Measurements from ENCODE around the gene TCAP.

TCAP gene

GRCh38 chr17:39676198-39676819 lies 11.2 kb downstream of the TCAP start:
- Mint-ChIP-seq H3K4me3 (no peak overlapping the region), H3K27ac (peak overlapping the region; percentile 62)

GRCh38 chr17:39677072-39677471 lies 11.9 kb downstream of the TCAP start:
- Mint-ChIP-seq H3K4me3 (no peak overlapping the region), H3K27me3 (no peaks in the 10 kb centered on the region), H3K9me3 (no peaks in the 10 kb centered on the region), H3K27ac (peak overlapping the region; percentile 90), H3K4me1 (peaks cover 88% of the 10 kb centered on the region), H3K36me3 (peaks cover 5% of the 10 kb centered on the region)
- no peak for ATAC-seq

More at GRCh38 chr17:39676198-39676819, 11.2 kb downstream of the TCAP start:
- Mint-ChIP-seq H3K4me1 (peaks cover 94% of the 10 kb centered on the region), H3K27me3 (no peaks in the 10 kb centered on the region), H3K9me3 (no peaks in the 10 kb centered on the region), H3K36me3 (peaks cover 5% of the 10 kb centered on the region)
- ATAC-seq, result peak; percentile 70

GRCh38 chr17:39677542-39678339 lies 12.6 kb downstream of the TCAP start:
- H3K27ac Mint-ChIP-seq, result peak overlapping the region; percentile 90
- H3K4me3 Mint-ChIP-seq, result no peak overlapping the region
- no peaks in the 10 kb centered on the region for H3K9me3 Mint-ChIP-seq
- peaks cover 83% of the 10 kb centered on the region for H3K4me1 Mint-ChIP-seq
- no peak for ATAC-seq
- H3K36me3 Mint-ChIP-seq, result peaks cover 9% of the 10 kb centered on the region
- no peaks in the 10 kb centered on the region for H3K27me3 Mint-ChIP-seq

GRCh38 chr17:39678340-39679116 lies 13.4 kb downstream of the TCAP start:
- Mint-ChIP-seq H3K27me3 (no peaks in the 10 kb centered on the region), H3K36me3 (peaks cover 16% of the 10 kb centered on the region), H3K27ac (peak overlapping the region; percentile 90), H3K4me1 (peaks cover 78% of the 10 kb centered on the region), H3K9me3 (no peaks in the 10 kb centered on the region), H3K4me3 (no peak overlapping the region)
- no peak for ATAC-seq

GRCh38 chr17:39679521-39680192 lies 14.5 kb downstream of the TCAP start:
- H3K27me3 Mint-ChIP-seq, result no peaks in the 10 kb centered on the region
- peak overlapping the region; percentile 90 for H3K27ac Mint-ChIP-seq
- H3K9me3 Mint-ChIP-seq, result no peaks in the 10 kb centered on the region
- peak; percentile 58 for ATAC-seq
- H3K4me1 Mint-ChIP-seq, result peaks cover 67% of the 10 kb centered on the region
- peaks cover 22% of the 10 kb centered on the region for H3K36me3 Mint-ChIP-seq
- no peak overlapping the region for H3K4me3 Mint-ChIP-seq

GRCh38 chr17:39683295-39683939 lies 18.3 kb downstream of the TCAP start:
- Mint-ChIP-seq H3K27ac (no peak overlapping the region), H3K36me3 (peaks cover 33% of the 10 kb centered on the region), H3K4me1 (peaks cover 45% of the 10 kb centered on the region), H3K9me3 (no peaks in the 10 kb centered on the region), H3K27me3 (no peaks in the 10 kb centered on the region), H3K4me3 (no peak overlapping the region)
- no peak for ATAC-seq

GRCh38 chr17:39684369-39685192 lies 19.4 kb downstream of the TCAP start:
- Mint-ChIP-seq H3K27ac (no peak overlapping the region), H3K4me1 (peaks cover 41% of the 10 kb centered on the region)

GRCh38 chr17:39687101-39687545 lies 22.0 kb downstream of the TCAP start:
- Mint-ChIP-seq H3K27me3 (no peaks in the 10 kb centered on the region), H3K27ac (peak overlapping the region; percentile 94), H3K36me3 (peaks cover 28% of the 10 kb centered on the region), H3K4me1 (peaks cover 23% of the 10 kb centered on the region), H3K4me3 (peak overlapping the region; percentile 98), H3K9me3 (no peaks in the 10 kb centered on the region)
- no peak for ATAC-seq

More at GRCh38 chr17:39684369-39685192, 19.4 kb downstream of the TCAP start:
- no peak for ATAC-seq
- Mint-ChIP-seq H3K4me3 (no peak overlapping the region), H3K36me3 (peaks cover 33% of the 10 kb centered on the region), H3K27me3 (no peaks in the 10 kb centered on the region), H3K9me3 (no peaks in the 10 kb centered on the region)

- Mint-ChIP-seq H3K36me3 (peaks cover 23% of the 10 kb centered on the region), H3K27me3 (no peaks in the 10 kb centered on the region), H3K4me3 (peak within 1 kb of the TSS; percentile 98), H3K4me1 (peaks cover 23% of the 10 kb centered on the region), H3K27ac (peak within 1 kb of the TSS; percentile 94), H3K9me3 (no peaks in the 10 kb centered on the region)
- peak; percentile 96 for ATAC-seq
Measured at GRCh38 chr17:39687546-39688474, 22.7 kb downstream of the TCAP start, which contains the start of gene PGAP3. PGAP3 (minus strand) TSS chr17:39688057; CDS start chr17:39688014, 43 bp downstream.

GRCh38 chr17:39688475-39688835 lies 23.3 kb downstream of the TCAP start:
- Mint-ChIP-seq H3K4me1 (peaks cover 23% of the 10 kb centered on the region), H3K27me3 (no peaks in the 10 kb centered on the region), H3K9me3 (no peaks in the 10 kb centered on the region), H3K27ac (peak overlapping the region; percentile 94), H3K36me3 (peaks cover 17% of the 10 kb centered on the region), H3K4me3 (peak overlapping the region; percentile 98)
- no peak for ATAC-seq

GRCh38 chr17:39688945-39689344 lies 23.8 kb downstream of the TCAP start:
- H3K27ac Mint-ChIP-seq, result peak overlapping the region; percentile 94

GRCh38 chr17:39694593-39694992 lies 29.4 kb downstream of the TCAP start:
- Mint-ChIP-seq H3K4me1 (peaks cover 3% of the 10 kb centered on the region), H3K27ac (no peak overlapping the region), H3K27me3 (peaks cover 20% of the 10 kb centered on the region), H3K9me3 (no peaks in the 10 kb centered on the region), H3K4me3 (no peak overlapping the region), H3K36me3 (peaks cover 19% of the 10 kb centered on the region)
- no peak for ATAC-seq

More at GRCh38 chr17:39688945-39689344, 23.8 kb downstream of the TCAP start:
- H3K4me1 Mint-ChIP-seq, result peaks cover 23% of the 10 kb centered on the region
- H3K27me3 Mint-ChIP-seq, result no peaks in the 10 kb centered on the region
- no peaks in the 10 kb centered on the region for H3K9me3 Mint-ChIP-seq
- peak overlapping the region; percentile 98 for H3K4me3 Mint-ChIP-seq
- peaks cover 17% of the 10 kb centered on the region for H3K36me3 Mint-ChIP-seq
- no peak for ATAC-seq

- peaks cover 19% of the 10 kb centered on the region for H3K36me3 Mint-ChIP-seq
- H3K4me1 Mint-ChIP-seq, result peaks cover 8% of the 10 kb centered on the region
- peaks cover 25% of the 10 kb centered on the region for H3K27me3 Mint-ChIP-seq
- no peaks in the 10 kb centered on the region for H3K9me3 Mint-ChIP-seq
- H3K27ac Mint-ChIP-seq, result no peak overlapping the region
- no peak for ATAC-seq
- no peak overlapping the region for H3K4me3 Mint-ChIP-seq
Measured at GRCh38 chr17:39695089-39695474, 29.9 kb downstream of the TCAP start.
